Gastrocnemius medialis (tissue), 4 donors: ENCODE measurements around the gene EEF1A2.

ENCODE experiments used
- POLR2A ChIP-seq, 2 donors: fragments of 450-650 bp; IDR thresholded peaks; one replicate each; pipeline ENCODE4 v1.6.1; 2017; ENCODE audit warnings: antibody characterized with exemption in 2 of 2, mild to moderate bottlenecking in 2 of 2, moderate library complexity in 2 of 2
- TF ChIP-seq, protein P1 (sequence below), 5 experiments: fragments of 450-650 bp in 3 of 5; fragments of 200-600 bp in 2 of 5; sonication (generic) in 2 of 5; IDR thresholded peaks in 4 of 5; conservative IDR thresholded peaks in 1 of 5; 1 replicate in 4 of 5; 2 replicates in 1 of 5; pipeline ENCODE4 v1.5.1; 2016 to 2019; ENCODE audit warnings: antibody characterized with exemption in 5 of 5, mild to moderate bottlenecking in 3 of 5, moderate library complexity in 3 of 5

DNA sequence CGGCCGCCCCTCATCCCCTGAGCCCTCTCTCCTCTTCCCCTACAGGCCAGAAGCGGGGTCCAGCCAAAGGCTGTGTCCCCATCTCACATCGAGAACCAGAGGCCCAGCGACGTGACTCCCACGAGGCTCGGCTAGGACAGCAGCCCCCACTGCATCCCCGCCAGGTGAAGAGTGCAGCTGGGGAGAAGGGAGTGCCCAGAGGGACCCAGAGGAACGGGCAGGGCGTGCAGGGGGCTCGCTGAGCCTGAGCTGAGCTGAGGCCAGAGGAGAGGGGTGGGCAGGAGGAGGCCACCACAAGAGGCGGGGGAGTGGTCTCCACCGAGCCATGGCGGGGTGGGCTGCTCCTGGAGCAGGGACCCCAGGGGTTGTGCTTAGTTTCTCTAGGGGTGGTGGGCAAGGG, 59.0 kb downstream of the EEF1A2 start:
- TF ChIP-seq, protein P1, sequence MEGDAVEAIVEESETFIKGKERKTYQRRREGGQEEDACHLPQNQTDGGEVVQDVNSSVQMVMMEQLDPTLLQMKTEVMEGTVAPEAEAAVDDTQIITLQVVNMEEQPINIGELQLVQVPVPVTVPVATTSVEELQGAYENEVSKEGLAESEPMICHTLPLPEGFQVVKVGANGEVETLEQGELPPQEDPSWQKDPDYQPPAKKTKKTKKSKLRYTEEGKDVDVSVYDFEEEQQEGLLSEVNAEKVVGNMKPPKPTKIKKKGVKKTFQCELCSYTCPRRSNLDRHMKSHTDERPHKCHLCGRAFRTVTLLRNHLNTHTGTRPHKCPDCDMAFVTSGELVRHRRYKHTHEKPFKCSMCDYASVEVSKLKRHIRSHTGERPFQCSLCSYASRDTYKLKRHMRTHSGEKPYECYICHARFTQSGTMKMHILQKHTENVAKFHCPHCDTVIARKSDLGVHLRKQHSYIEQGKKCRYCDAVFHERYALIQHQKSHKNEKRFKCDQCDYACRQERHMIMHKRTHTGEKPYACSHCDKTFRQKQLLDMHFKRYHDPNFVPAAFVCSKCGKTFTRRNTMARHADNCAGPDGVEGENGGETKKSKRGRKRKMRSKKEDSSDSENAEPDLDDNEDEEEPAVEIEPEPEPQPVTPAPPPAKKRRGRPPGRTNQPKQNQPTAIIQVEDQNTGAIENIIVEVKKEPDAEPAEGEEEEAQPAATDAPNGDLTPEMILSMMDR (IDR thresholded peaks at IDR 0.05 in 4 of 5, conservative IDR thresholded peaks at IDR 0.05 in 1 of 5), result no peak
- no peak for TF ChIP-seq POLR2A (IDR thresholded peaks at IDR 0.05)
